Activated naive CD4-positive, alpha-beta T cell treated with anti-CD3 and anti-CD28 coated beads, Interleukin-2, amount 50 U/mL, for 24 hours (primary cell): ENCODE data around the gene LIMCH1.
"Not testable (repeated sequence)": the region's sequence is repeated elsewhere in the genome, so short reads cannot be mapped to it uniquely, and the experiment has no call there.

ENCODE experiments used
- H3K27ac Mint-ChIP-seq: one replicate; pipeline ENCODE4 v1.8.0; 2021; ENCODE audit warnings: mild to moderate bottlenecking, mixed read lengths
- H3K27me3 Mint-ChIP-seq: one replicate; pipeline ENCODE4 v1.8.0; 2021; ENCODE audit warnings: mixed read lengths
- H3K36me3 Mint-ChIP-seq: one replicate; pipeline ENCODE4 v1.8.0; 2021; ENCODE audit warnings: mixed read lengths
- H3K4me1 Mint-ChIP-seq: one replicate; pipeline ENCODE4 v1.8.0; 2021; ENCODE audit warnings: mixed read lengths
- H3K4me3 Mint-ChIP-seq: one replicate; pipeline ENCODE4 v1.8.0; 2021; ENCODE audit warnings: mild to moderate bottlenecking, mixed read lengths
- H3K9me3 Mint-ChIP-seq: one replicate; pipeline ENCODE4 v1.8.0; 2021; ENCODE audit warnings: mixed read lengths

The LIMCH1 gene

DNA sequence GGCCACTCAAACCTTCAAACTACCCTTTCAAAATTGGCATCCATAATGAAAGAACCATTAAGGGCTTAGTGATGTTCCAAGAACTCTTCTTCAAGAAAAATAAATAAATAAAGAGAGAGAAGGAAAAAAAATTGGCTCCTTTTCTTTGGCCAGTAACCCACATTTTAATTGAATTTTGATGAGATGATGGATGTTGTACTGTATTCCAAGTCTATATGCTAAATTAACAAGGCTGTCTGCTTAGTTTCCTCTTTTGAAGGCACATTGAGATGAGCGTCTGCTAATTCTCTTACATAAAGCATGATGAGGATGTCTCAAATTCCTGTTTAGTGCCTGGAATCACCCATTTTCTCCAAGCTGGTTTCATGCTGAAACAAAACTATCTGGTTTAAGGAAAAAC is 177.2 kb downstream of the LIMCH1 start:
- Mint-ChIP-seq H3K9me3 (peaks cover 10% of the 10 kb centered on the region), H3K27me3 (peaks cover 8% of the 10 kb centered on the region), H3K4me1 (no peaks in the 10 kb centered on the region), H3K27ac (no peak overlapping the region), H3K36me3 (no peaks in the 10 kb centered on the region), H3K4me3 (no peak overlapping the region)

DNA sequence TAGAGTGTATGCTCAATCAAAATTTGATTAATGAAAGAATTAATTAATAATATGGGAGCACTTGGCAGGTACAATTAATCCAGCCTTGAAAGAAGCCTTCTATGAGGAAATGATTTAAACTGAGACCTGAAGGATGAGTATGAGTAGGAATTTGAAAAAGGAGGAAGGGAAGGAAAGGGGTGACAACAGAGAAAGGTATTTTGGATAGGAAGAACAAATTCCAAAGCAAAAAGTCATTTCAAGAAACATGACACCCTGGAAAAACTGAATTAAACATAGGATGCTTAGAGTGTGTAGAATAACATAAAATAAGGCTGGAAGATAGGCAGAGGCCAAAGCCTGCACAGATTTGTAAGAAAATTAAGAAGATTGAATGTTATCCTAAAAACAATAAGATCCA is 180.9 kb downstream of the LIMCH1 start:
- H3K9me3 Mint-ChIP-seq, result peaks cover 7% of the 10 kb centered on the region

DNA sequence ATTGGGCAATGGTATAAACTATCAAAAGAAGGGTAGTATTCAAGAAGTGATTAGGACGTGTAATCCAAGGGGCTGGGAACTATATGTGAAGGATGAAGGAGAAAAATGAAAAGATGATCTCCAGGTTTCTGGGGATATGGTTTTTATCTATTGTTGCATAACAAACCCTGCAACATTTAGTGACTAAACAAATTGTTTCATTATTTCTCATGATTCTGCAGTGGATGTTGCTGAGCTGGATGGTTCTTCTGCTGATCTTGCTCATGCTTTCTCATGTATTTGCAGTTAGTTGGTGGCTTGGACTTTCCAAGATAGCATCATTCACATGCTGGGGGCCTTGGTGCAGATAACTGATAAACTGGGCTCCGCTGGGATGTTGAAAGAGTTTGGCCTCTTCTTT is 181.5 kb downstream of the LIMCH1 start:
- Mint-ChIP-seq H3K27me3 (peaks cover 14% of the 10 kb centered on the region), H3K27ac (no peak overlapping the region), H3K9me3 (peaks cover 7% of the 10 kb centered on the region), H3K4me1 (no peaks in the 10 kb centered on the region), H3K4me3 (no peak overlapping the region), H3K36me3 (no peaks in the 10 kb centered on the region)

More for the DNA sequence above, 180.9 kb downstream of the LIMCH1 start:
- Mint-ChIP-seq H3K27me3 (peaks cover 14% of the 10 kb centered on the region), H3K4me1 (no peaks in the 10 kb centered on the region), H3K27ac (no peak overlapping the region), H3K4me3 (no peak overlapping the region), H3K36me3 (no peaks in the 10 kb centered on the region)

DNA sequence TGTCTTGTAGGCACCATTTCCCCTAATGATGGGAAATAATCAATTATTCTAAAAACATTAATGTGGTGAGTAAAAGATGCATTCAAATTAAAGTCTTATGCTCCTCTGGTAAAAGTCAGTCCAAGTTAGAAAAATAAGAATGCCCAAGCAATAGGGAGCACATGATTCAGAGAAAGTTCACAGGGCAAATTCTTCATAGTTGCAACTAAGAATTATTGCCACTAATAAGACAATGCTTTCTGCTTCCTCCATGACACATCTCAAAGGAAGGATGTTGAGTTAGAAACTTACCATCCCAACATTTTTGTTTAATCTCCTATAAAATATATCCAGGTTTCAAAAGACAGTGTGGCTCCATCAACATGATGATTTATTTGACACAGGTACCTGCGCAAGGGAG is 184.2 kb downstream of the LIMCH1 start:
- peaks cover 3% of the 10 kb centered on the region for H3K36me3 Mint-ChIP-seq
- peaks cover 18% of the 10 kb centered on the region for H3K27me3 Mint-ChIP-seq
- H3K4me3 Mint-ChIP-seq, result no peak overlapping the region
- no peaks in the 10 kb centered on the region for H3K4me1 Mint-ChIP-seq
- peaks cover 14% of the 10 kb centered on the region for H3K9me3 Mint-ChIP-seq
- H3K27ac Mint-ChIP-seq, result no peak overlapping the region

DNA sequence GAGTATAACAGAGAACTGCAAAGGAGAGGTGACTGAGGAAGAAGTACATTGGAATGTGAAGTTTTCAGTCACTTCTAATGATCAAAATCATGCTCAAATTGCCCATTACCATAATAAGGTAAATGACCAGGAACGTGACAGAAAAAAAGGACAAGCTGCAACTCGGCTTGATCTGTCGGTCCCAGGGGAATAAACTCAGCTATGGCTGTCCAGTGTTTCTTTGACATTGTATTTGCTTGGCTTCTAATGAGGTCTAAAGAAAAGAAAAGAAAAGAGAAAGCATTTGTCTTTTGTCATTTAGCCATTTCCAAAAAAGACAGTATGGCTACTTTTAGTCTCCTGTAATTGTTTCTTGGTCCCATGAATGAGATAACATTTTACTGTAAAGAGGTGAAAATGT is 185.3 kb downstream of the LIMCH1 start:
- Mint-ChIP-seq H3K4me3 (no peak overlapping the region), H3K36me3 (peaks cover 3% of the 10 kb centered on the region), H3K4me1 (no peaks in the 10 kb centered on the region), H3K27me3 (peaks cover 16% of the 10 kb centered on the region), H3K9me3 (peaks cover 14% of the 10 kb centered on the region), H3K27ac (no peak overlapping the region)

DNA sequence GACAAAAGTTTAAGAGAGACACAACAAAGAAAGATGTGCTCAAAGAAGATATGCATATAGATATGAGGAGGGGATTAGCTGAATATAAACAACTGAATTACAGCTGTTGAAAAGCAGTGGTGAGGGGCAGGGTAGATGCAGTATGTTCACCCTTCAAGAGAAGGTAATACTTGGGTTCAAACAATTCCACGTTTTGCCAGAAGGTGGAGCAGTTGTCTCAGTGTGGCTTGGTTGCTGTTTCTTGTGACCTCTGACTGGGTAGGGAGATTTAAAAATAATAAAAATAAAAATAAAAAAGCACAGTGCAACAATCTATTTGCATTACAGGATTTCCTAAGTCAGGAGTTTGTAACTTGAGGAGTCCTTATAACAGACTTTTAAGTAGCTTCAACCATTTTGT is 187.3 kb downstream of the LIMCH1 start:
- Mint-ChIP-seq H3K27ac (no peak overlapping the region), H3K4me3 (no peak overlapping the region), H3K27me3 (peaks cover 14% of the 10 kb centered on the region)

DNA sequence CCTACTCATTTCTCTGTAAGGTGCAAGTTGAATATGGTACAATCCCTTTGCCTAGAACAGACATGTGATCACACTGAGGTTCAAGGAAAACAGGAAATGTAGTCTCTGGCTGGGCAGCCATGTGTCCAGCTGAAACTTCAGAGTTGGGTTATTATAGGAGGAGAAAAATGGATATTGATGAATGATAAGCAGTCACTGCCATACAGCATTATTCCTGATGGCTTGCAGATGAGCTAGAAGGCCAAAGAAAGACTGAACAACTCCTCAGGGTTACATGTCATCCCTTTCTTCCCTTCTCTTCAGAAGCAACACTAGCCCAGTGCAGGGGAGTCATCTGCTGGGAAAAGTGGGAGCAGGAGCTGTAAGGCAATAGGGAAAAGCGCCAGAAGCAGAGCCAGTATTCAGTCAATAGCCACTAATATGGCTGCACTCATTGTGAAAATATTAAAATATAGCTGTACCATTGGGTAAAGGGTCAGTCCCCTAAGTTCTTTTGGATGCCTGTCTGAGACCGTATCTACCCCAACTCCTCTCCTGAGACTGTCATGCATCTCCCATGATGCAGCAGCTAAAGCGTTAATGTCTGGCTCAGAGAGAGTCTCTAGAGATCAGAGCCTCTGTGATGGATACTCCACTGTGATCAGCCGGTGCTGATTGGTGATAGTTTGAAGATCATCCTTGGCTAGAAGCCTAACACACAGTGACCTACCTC is 190.1 kb downstream of the LIMCH1 start:
- Mint-ChIP-seq H3K27me3 (peaks cover 12% of the 10 kb centered on the region), H3K4me1 (no peaks in the 10 kb centered on the region), H3K36me3 (peaks cover 3% of the 10 kb centered on the region)

More for the DNA sequence above, 187.3 kb downstream of the LIMCH1 start:
- Mint-ChIP-seq H3K4me1 (no peaks in the 10 kb centered on the region), H3K9me3 (peaks cover 8% of the 10 kb centered on the region), H3K36me3 (peaks cover 3% of the 10 kb centered on the region)

DNA sequence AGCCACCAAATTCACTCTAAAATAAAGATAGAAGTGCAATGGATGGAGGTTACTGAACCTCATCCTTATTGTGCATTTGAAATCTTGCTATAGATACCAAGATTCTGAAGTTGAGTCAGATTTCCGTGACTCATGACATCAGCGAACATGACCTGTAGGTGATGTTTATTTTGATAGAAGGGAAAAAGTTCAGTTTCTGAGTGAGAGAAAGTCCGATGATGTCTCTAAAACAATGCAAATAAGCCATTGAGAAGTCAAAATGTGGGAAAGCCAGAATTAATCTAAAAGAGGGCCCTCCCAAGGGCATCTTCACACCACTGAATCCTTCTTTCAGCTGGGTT is 190.6 kb downstream of the LIMCH1 start:
- peaks cover 3% of the 10 kb centered on the region for H3K36me3 Mint-ChIP-seq
- no peak overlapping the region for H3K27ac Mint-ChIP-seq
- peaks cover 9% of the 10 kb centered on the region for H3K27me3 Mint-ChIP-seq
- no peak overlapping the region for H3K4me3 Mint-ChIP-seq
- peaks cover 7% of the 10 kb centered on the region for H3K9me3 Mint-ChIP-seq
- no peaks in the 10 kb centered on the region for H3K4me1 Mint-ChIP-seq

More for the DNA sequence above, 190.1 kb downstream of the LIMCH1 start:
- peaks cover 7% of the 10 kb centered on the region for H3K9me3 Mint-ChIP-seq
- no peak overlapping the region for H3K27ac Mint-ChIP-seq
- no peak overlapping the region for H3K4me3 Mint-ChIP-seq

DNA sequence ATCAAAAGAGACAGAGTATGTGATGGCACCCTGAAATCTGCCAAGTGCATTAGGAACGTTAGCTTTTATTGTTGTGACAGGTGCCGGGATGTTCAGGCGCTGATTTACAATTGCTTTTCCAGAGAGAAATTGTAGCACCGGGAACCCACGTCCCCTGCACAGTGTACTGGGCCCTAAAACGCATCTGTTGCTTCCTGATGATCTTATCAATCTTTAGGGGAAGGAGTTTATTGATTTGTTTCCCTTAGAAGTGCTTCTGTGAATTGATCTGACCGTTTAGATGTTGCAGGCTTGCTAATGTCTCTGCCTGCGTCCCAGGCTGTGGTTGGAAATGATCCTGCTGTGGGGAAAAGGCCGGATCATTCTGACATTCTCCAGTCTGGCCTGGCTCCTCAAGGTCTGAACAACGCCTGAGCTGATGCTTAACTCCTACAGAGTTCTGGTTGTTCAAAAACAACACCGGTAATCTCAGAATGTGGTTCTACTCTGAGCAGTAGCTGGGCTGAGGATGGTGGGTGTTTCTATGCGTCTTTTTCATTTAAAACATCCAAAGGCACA is 193.7 kb downstream of the LIMCH1 start:
- no peaks in the 10 kb centered on the region for H3K4me1 Mint-ChIP-seq
- H3K27me3 Mint-ChIP-seq, result peaks cover 4% of the 10 kb centered on the region
- H3K4me3 Mint-ChIP-seq, result no peak overlapping the region
- H3K36me3 Mint-ChIP-seq, result no peaks in the 10 kb centered on the region
- no peak overlapping the region for H3K27ac Mint-ChIP-seq
- H3K9me3 Mint-ChIP-seq, result no peaks in the 10 kb centered on the region

DNA sequence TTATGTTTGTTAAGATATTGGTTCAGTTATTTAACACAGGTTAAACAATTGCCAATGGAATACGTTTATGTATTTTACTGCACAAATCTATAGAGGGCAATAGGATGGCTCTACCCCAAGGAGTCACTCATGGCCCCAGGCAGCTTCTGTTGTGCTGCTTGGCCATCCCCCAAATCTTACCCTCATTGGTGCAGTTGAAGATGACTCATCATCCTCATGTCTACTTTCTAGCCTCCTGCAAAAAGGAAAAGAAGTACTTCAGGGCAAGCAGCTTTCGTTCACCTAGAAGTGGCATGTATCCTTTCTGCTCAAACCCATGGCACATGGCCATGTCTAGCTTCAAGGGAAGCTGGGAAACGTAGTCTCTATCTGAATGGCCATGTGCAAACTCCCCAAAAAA is 196.4 kb downstream of the LIMCH1 start:
- Mint-ChIP-seq H3K36me3 (no peaks in the 10 kb centered on the region), H3K4me3 (no peak overlapping the region), H3K27ac (no peak overlapping the region), H3K9me3 (no peaks in the 10 kb centered on the region), H3K27me3 (peaks cover 6% of the 10 kb centered on the region), H3K4me1 (no peaks in the 10 kb centered on the region)

DNA sequence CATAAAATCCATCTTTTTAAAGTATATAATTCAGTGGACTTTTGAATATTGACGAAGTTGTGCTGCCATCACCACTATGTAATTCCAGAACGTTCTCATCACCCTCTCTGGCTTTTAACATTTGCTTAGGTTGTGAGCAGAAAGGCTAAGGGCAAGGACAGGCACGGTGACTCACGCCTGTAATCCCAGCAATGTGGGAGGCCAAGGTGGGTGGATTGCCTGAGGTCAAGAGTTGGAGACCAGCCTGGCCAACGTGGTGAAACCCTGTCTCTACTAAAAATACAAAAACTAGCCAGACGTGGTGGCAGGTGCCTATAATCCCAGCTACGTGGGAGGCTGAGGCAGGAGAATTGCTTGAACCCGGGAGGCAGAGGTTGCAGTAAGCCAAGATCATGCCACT is 199.5 kb downstream of the LIMCH1 start:
- H3K4me1 Mint-ChIP-seq, H3K9me3 Mint-ChIP-seq, H3K4me3 Mint-ChIP-seq, H3K27me3 Mint-ChIP-seq, H3K36me3 Mint-ChIP-seq, H3K27ac Mint-ChIP-seq: not testable (repeated sequence)

DNA sequence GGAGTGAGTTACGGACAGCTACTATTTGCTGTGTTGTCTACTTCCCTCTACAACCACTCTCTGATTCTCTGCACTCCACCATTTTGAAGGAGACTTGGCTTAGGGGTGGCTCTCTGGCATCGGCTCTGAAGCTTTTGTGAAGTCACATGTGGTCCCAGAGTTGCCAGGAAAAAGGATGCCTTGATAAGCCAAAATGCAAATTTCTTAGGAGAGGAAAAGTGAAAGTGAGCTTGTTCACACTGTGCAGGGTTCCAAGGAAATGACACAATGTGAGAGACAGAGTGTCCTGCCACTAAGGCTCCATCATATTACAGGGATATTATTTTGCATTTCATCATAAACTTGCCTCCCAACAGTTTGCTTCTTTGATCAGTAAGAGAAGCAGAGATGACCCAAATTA is 203.4 kb downstream of the LIMCH1 start:
- peaks cover 4% of the 10 kb centered on the region for H3K9me3 Mint-ChIP-seq
- H3K27ac Mint-ChIP-seq, result no peak overlapping the region
- no peaks in the 10 kb centered on the region for H3K4me1 Mint-ChIP-seq
- no peak overlapping the region for H3K4me3 Mint-ChIP-seq
- H3K36me3 Mint-ChIP-seq, result no peaks in the 10 kb centered on the region
- peaks cover 18% of the 10 kb centered on the region for H3K27me3 Mint-ChIP-seq

DNA sequence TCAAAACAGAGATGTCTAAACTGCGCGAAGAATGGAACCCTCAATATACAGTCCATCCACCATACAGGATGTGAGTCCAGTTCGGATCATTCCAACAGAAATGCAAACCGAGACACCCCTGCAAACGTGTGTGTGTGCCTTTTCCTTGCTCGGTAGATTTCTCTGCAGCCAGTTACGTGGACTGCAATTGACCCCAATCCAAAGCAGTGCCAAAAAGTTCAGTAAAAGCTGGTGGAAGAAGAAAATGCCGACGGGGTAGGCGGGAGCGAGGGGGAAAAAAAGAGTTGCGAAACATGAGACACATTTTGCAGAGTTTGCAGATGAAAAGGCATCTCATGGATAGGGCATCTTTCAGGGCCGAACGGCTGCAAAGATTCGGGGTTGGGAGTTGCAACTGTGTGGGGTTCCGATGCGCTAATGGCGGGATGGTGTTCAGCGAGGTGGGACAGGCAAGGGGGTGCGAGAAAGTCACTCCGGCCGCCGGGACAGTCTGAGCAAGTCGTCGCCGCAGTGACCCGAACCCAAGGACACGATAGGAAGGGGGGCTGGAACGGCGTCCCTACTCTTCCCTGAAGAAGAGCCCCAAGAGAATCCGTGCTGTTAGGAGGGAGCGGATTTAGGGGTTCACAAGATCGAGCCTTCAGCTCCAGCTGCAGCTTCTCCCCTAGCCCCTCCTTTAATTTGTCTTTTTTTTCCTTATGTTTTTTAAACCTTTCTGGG is 206.8 kb downstream of the LIMCH1 start:
- H3K4me1 Mint-ChIP-seq, result peaks cover 3% of the 10 kb centered on the region
- H3K27ac Mint-ChIP-seq, result no peak overlapping the region
- peaks cover 42% of the 10 kb centered on the region for H3K27me3 Mint-ChIP-seq
- H3K9me3 Mint-ChIP-seq, result peaks cover 4% of the 10 kb centered on the region
- no peak overlapping the region for H3K4me3 Mint-ChIP-seq
- no peaks in the 10 kb centered on the region for H3K36me3 Mint-ChIP-seq

DNA sequence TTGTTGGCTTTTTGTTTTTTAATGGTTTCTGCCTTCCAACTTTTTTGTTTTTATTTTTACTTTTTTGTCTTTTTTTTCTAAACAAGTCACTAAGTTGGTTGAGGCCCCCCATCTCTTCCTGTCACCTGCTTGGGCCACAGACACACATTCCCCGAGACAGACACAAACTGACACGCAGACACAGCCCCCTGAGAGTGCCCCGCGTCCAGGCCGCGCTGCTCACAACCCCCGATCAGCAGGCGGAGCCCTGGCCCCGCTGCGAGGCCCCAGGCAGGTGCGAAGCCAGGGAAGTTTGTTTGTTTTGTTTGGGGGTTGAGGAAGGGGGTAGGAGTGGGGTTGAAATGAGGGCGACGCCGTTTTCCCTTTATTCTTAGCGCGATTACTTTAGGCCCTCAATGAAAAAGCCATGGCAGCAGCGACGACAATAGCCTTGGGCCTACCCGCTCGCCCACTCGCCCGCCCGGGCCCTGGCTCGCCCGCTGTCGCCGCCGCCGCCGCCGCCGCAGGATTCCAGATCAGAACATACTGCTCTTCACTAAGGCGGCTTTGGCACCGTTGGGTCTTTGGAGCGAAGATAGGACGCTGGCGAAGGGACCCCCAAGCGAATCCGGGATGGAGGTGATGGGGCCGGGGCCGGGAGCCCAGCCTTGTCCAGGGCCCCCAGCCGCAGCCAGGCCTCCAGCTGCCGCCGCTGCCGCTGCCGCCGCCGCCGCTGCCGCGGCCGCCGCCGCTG is 207.5 kb downstream of the LIMCH1 start:
- Mint-ChIP-seq H3K27me3 (peaks cover 42% of the 10 kb centered on the region), H3K27ac (no peak overlapping the region), H3K4me1 (peaks cover 3% of the 10 kb centered on the region), H3K9me3 (peaks cover 4% of the 10 kb centered on the region), H3K36me3 (no peaks in the 10 kb centered on the region), H3K4me3 (no peak overlapping the region)

DNA sequence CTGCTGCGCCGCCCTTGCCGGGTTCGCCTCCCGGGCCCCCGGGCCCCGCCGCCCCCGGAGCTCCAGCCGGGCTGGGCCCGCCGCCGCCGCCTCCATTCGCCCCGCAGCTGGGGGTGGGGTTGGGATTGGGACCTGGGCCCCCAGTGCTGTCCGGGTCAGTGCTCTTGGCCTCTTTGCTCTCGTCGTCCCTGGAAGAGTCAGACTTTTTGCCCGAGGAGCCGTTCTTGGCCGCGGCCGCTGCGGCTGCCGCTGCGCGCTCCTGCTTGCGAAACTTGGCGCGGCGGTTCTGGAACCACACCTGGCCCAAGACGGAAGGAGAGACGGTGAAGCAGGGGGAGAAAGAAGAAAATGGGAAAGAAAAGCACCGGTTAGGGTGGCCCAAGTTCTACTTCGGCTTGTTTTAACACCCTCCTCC is 208.1 kb downstream of the LIMCH1 start:
- Mint-ChIP-seq H3K4me1 (peaks cover 3% of the 10 kb centered on the region), H3K4me3 (no peak overlapping the region), H3K27me3 (peaks cover 46% of the 10 kb centered on the region), H3K36me3 (no peaks in the 10 kb centered on the region), H3K9me3 (peaks cover 4% of the 10 kb centered on the region), H3K27ac (no peak overlapping the region)
